Kidney (tissue), 14 donors: ENCODE measurements around the gene HOXB1. TPM values are rescaled to one million over a fixed set of nuclear protein-coding genes. Genes with fewer than 3 reads are reported as not detected.
A peak's percentile ranks its signal among the peaks of the same experiment; 100 is the strongest.

Source experiments
- DNase-seq, 5 donors: peaks; one replicate each; pipeline ENCODE4 v3.0.0-alpha.2; 2013 to 2020
- FAIRE-seq: peaks from 2 replicates; lab custom pipeline; 2012; peaks lifted over from hg19 to GRCh38; lab: Jason Lieb, UNC
- H3K27ac ChIP-seq, 2 donors: one replicate each; pipeline ENCODE4 v1.7.0; 2013; ENCODE audit warnings: low read depth in 2 of 2, low read length in 2 of 2, inconsistent platforms in 1 of 2
- H3K27me3 ChIP-seq: one replicate; pipeline ENCODE4 v1.7.1; 2013; ENCODE audit warnings: low read length, inconsistent platforms; ENCODE audit not compliant: control insufficient read depth, insufficient read depth
- H3K36me3 ChIP-seq, 3 donors: one replicate each; pipeline versions ENCODE4 v1.7.0 to v1.7.1; 2013; ENCODE audit warnings: low read length in 3 of 3, control low read depth in 1 of 3, inconsistent platforms in 1 of 3; ENCODE audit not compliant: insufficient read depth in 3 of 3, control insufficient read depth in 2 of 3
- H3K4me1 ChIP-seq, 3 donors: one replicate each; pipeline versions ENCODE4 v1.7.0 to v1.7.1; 2013; ENCODE audit warnings: low read length in 3 of 3, inconsistent platforms in 1 of 3, low read depth in 1 of 3; ENCODE audit not compliant: control insufficient read depth in 2 of 3, insufficient read depth in 2 of 3
- H3K4me3 ChIP-seq, 3 donors: one replicate each; pipeline versions ENCODE4 v1.7.0 to v1.8.1; 2013; ENCODE audit warnings: low read length in 3 of 3, control low read depth in 1 of 3, inconsistent platforms in 1 of 3
- H3K9ac ChIP-seq, 3 donors: one replicate each; pipeline versions ENCODE4 v1.7.0 to v1.7.1; 2013; ENCODE audit warnings: low read length in 3 of 3, control low read depth in 1 of 3, inconsistent platforms in 1 of 3
- H3K9me3 ChIP-seq, 3 donors: one replicate each; pipeline versions ENCODE4 v1.7.0 to v1.7.1; 2013; ENCODE audit warnings: low read length in 3 of 3, control low read depth in 1 of 3, inconsistent platforms in 1 of 3; ENCODE audit not compliant: control insufficient read depth in 2 of 3, insufficient read depth in 1 of 3
- CTCF ChIP-seq: IDR thresholded peaks from 3 replicates; pipeline ENCODE4 v1.5.1; 2012; ENCODE audit warnings: mild to moderate bottlenecking, moderate library complexity, borderline replicate concordance; ENCODE audit not compliant: insufficient read depth; ENCODE audit errors: extremely low read depth
- intact Hi-C: fragments of 100-400 bp; cut with DNase I; formaldehyde crosslinking; loops from one replicate; pipeline ENCODE4 v1.11.1; 2022
- polyA plus RNA-seq: library from polyadenylated mRNA; stranded (reverse); fragments of 350-450 nt; fragmentation: Illumina TruSeq; extraction: RNeasy Lipid Tissue Mini Kit (QIAGEN cat#74804); gene quantifications from one replicate; pipeline ENCODE4 v1.2.3, GENCODE V29; 2014; ENCODE audit warnings: low read depth, low replicate concordance; ENCODE audit not compliant: insufficient read depth
- total RNA-seq: library from RNA; stranded (reverse); fragmentation: NEBNext Ultra II Directional; extraction: Animal tissue kit (Norgen Biotek cat#: 25700); gene quantifications from one replicate; pipeline ENCODE4 v1.2.1, GENCODE V29; 2021
- donor health status: control.
- donor health status: control.
- donor health status: control.
- donor health status: control.
- donor health status: control.
- donor health status: DM: yes; HTN: yes; CAD: no.
- donor health status: Normal renal cell carcinoma (clear cell type).

The HOXB1 gene
- total and polyA plus RNA-seq, 2 donors from 2014 or later: not detected

DNA sequence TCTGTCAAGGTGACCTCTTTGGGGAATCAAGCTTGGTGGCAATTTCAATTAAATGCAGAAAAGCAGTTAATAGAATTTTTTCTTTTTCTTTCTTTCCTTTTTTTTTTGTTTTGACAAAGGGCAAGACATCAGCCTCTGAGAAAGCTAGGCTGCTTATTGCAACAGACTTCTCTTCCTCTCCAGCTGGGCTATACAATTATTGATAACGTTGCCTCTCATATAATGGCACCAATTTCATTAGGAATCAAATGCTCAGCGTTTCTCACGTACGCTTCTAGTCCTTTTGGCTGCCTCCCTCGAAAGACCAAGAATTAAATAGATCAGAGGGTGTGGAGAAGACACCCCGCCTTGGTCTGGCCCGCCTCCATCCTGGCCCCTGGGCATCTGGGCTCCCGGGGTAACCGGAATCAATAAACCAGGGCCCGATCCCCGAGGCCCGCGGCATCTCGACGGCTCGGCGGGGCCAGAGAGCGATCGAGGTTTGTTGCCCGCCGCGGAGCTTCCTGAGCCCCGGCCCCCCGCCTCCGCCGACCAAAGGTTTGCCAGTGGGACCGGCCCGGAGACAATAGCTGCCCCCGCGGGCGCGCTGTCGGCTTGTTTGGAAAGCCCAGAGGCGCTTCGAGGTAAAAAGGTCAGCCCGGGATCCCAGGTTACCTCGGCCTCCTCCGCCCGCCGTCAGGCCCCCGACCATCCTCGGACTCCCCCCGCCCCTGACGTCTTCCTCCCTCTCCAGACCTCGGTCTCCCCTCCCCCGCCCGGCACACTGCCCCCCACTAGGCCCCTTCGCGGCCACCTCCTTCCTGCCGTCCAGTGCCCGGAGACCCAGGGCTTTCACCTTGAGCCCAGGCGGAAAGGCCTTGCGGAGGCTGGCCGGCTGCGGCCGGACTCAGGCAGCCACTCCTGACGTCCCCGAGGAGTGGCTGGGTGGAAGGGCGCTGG is 3.9 kb downstream of the HOXB1 start:
- TF ChIP-seq CTCF: no peak
- Histone ChIP-seq H3K27ac (peak overlapping the region; percentile 82), H3K36me3 (no peaks in the 10 kb centered on the region), H3K27me3 (no peaks in the 10 kb centered on the region), H3K4me1 (peaks cover 3 to 13% (median 3%) of the 10 kb centered on the region in 3 donors), H3K9ac (peak overlapping the region in 1 of 3 donors; percentile 67), H3K9me3 (no peaks in the 10 kb centered on the region), H3K4me3 (peak overlapping the region in 1 of 3 donors; percentile 32)
- intact Hi-C loops: no loop called here
- FAIRE-seq: no peak
- DNase-seq: peak in 4 of 5 donors; percentile 62 to 87 (median 71)

GRCh38 chr17:48523010-48523409 is 7.8 kb downstream of the HOXB1 start:
- H3K9me3 ChIP-seq: no peaks in the 10 kb centered on the region
- intact Hi-C loops: no loop called here
- FAIRE-seq: no peak
- peaks cover 0 to 13% (median 0%) of the 10 kb centered on the region in 3 donors for H3K4me1 ChIP-seq
- no peak for TF ChIP-seq CTCF
- H3K4me3 ChIP-seq: no peak overlapping the region
- no peak overlapping the region for H3K27ac ChIP-seq
- no peak for DNase-seq
- H3K36me3 ChIP-seq: no peaks in the 10 kb centered on the region
- H3K9ac ChIP-seq: no peak overlapping the region
- H3K27me3 ChIP-seq: no peaks in the 10 kb centered on the region

DNA sequence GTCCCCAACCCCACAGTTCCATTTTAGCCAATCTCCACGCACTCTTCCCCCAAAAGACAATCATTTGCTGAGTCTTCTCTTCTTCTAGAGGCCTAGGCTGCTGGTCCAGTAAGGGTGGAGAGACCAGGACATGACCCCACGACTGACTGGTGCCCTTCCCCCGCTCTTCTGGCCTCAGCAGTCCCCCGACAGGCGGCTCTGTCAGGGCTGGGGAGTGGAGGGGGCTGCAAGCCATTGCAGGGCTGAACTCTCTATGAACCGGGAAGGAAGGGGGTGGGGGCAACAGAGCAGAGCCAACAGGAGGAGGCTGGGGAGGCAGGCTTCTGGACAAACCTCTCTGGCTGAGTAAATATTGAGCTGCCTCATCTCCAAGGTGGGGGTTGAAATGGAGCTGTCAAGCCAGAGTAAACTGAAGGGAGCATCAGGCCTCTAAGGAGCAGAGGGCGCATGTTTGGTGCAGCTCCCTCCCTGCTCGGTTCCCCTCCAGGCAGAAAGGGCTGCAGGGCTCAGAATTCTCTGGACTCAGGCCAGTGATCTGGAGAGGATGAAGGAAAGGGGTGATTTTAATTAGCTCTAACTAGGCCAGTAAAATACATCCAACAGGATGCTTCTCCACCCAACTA is 8.7 kb downstream of the HOXB1 start:
- TF ChIP-seq CTCF: no peak

More for the DNA sequence above, 8.7 kb downstream of the HOXB1 start:
- Histone ChIP-seq H3K27ac (no peak overlapping the region), H3K4me1 (peaks cover 0 to 11% (median 0%) of the 10 kb centered on the region in 3 donors), H3K9me3 (no peaks in the 10 kb centered on the region), H3K9ac (no peak overlapping the region), H3K27me3 (no peaks in the 10 kb centered on the region), H3K4me3 (no peak overlapping the region), H3K36me3 (no peaks in the 10 kb centered on the region)
- intact Hi-C loops: no loop called here
- DNase-seq: peak; percentile 87 to 96 (median 94)
- no peak for FAIRE-seq
